IMR-90 (cell line): ENCODE results near the gene CCDC12. TPM values are rescaled to one million over a fixed set of nuclear protein-coding genes. Genes with fewer than 3 reads are reported as not detected.

ENCODE experiments used
- ATAC-seq: fragments of 200-7000 bp; cut with Tn5 transposase; 2 replicates; pipeline ENCODE4 v1.9.1; 2020; ENCODE audit warnings: low read depth, mild to moderate bottlenecking, moderate library complexity
- BruUV-seq: library from RNA; stranded (reverse); fragments of 400-500 nt; replicated peaks from 2 replicates; lab custom pipeline; 2021; lab: Mats Ljungman, UMichigan
- CTCF ChIA-PET: fragments of 300-600 bp; formaldehyde crosslinking; extraction: SDS; loops from one replicate; lab custom pipeline; 2021; ENCODE audit warnings: antibody characterized with exemption; lab: Yijun Ruan, JAX
- POLR2A ChIA-PET: fragments of 300-600 bp; sonication (Branson Sonifier 250); formaldehyde crosslinking; loops from one replicate; lab custom pipeline; 2022; ENCODE audit warnings: antibody characterized with exemption; ENCODE audit not compliant: unreplicated experiment; lab: Charles Lee
- DNase-seq: peaks from one replicate; pipeline ENCODE4 v3.0.0; 2013
- H2AFZ ChIP-seq: replicated peaks from 2 replicates; pipeline ENCODE3; 2013; ENCODE audit warnings: low read length, mild to moderate bottlenecking; ENCODE audit not compliant: poor library complexity
- H2AK5ac ChIP-seq: 2 replicates; pipeline ENCODE4 v1.6.1; 2013; ENCODE audit warnings: low read depth, low read length, inconsistent platforms
- H2AK9ac ChIP-seq: replicated peaks from 2 replicates; pipeline ENCODE3; 2013; ENCODE audit warnings: mild to moderate bottlenecking, low read depth, low read length, moderate library complexity; ENCODE audit not compliant: poor library complexity
- H2BK120ac ChIP-seq: 2 replicates; pipeline ENCODE4 v1.6.1; 2013; ENCODE audit warnings: low read depth, low read length, inconsistent platforms
- H2BK15ac ChIP-seq: 3 replicates; pipeline ENCODE4 v1.6.1; 2013; ENCODE audit warnings: low read depth, low read length, inconsistent platforms
- H2BK20ac ChIP-seq: 2 replicates; pipeline ENCODE4 v1.6.1; 2013; ENCODE audit warnings: low read depth, mild to moderate bottlenecking, inconsistent platforms, low read length, moderate library complexity
- H2BK5ac ChIP-seq: 2 replicates; pipeline ENCODE4 v1.6.1; 2013; ENCODE audit warnings: mild to moderate bottlenecking, low read depth, low read length, inconsistent platforms; ENCODE audit not compliant: poor library complexity, severe bottlenecking
- H3K14ac ChIP-seq: replicated peaks from 2 replicates; pipeline ENCODE4 v1.6.1; 2013; ENCODE audit warnings: low read depth, low read length, inconsistent platforms
- H3K18ac ChIP-seq: 2 replicates; pipeline ENCODE4 v1.6.1; 2013; ENCODE audit warnings: low read depth, low read length, control low read depth
- H3K23ac ChIP-seq: 2 replicates; pipeline ENCODE4 v1.6.1; 2013; ENCODE audit warnings: low read depth, low read length, inconsistent platforms
- H3K27ac ChIP-seq: 2 replicates; pipeline ENCODE4 v1.5.1; 2013; ENCODE audit warnings: mild to moderate bottlenecking, control low read depth, low read length; ENCODE audit not compliant: insufficient read depth
- H3K27me3 ChIP-seq: 2 replicates; pipeline ENCODE4 v1.6.1; 2013; ENCODE audit warnings: low read length; ENCODE audit not compliant: control insufficient read depth, insufficient read depth
- H3K36me3 ChIP-seq: 2 replicates; pipeline ENCODE4 v1.6.1; 2013; ENCODE audit warnings: low read length, mixed read lengths; ENCODE audit not compliant: control insufficient read depth, insufficient read depth
- H3K4ac ChIP-seq: 2 replicates; pipeline ENCODE4 v1.6.1; 2013; ENCODE audit warnings: low read depth, low read length, inconsistent platforms
- H3K4me1 ChIP-seq: 2 replicates; pipeline ENCODE4 v1.6.1; 2013; ENCODE audit warnings: low read length, mixed read lengths; ENCODE audit not compliant: control insufficient read depth, insufficient read depth
- H3K4me2 ChIP-seq: 2 replicates; pipeline ENCODE4 v1.6.1; 2013; ENCODE audit warnings: low read depth, mild to moderate bottlenecking, control low read depth, low read length, moderate library complexity
- H3K4me3 ChIP-seq: 2 replicates; pipeline ENCODE4 v1.5.1; 2013; ENCODE audit warnings: low read depth, mild to moderate bottlenecking, control low read depth, low read length, moderate library complexity; ENCODE audit not compliant: insufficient read depth
- H3K56ac ChIP-seq: 2 replicates; pipeline ENCODE4 v1.6.1; 2013; ENCODE audit warnings: low read length, inconsistent platforms; ENCODE audit not compliant: insufficient read depth; ENCODE audit errors: extremely low read depth
- H3K79me1 ChIP-seq, 2 experiments: 2 replicates each; pipeline ENCODE4 v1.6.1; 2013; ENCODE audit warnings: low read length in 2 of 2, inconsistent platforms in 1 of 2, low read depth in 1 of 2
- H3K9ac ChIP-seq: 2 replicates; pipeline ENCODE4 v1.6.1; 2013; ENCODE audit warnings: low read depth, low read length, control low read depth
- H3K9me1 ChIP-seq: 2 replicates; pipeline ENCODE4 v1.6.1; 2013; ENCODE audit warnings: low read length, inconsistent platforms; ENCODE audit not compliant: insufficient read depth
- H3K9me3 ChIP-seq: 2 replicates; pipeline ENCODE4 v1.6.1; 2013; ENCODE audit warnings: low read length; ENCODE audit not compliant: control insufficient read depth, insufficient read depth
- H4K20me1 ChIP-seq: 2 replicates; pipeline ENCODE4 v1.6.1; 2013; ENCODE audit warnings: low read length, inconsistent platforms; ENCODE audit not compliant: insufficient read depth
- H4K5ac ChIP-seq: 2 replicates; pipeline ENCODE4 v1.6.1; 2013; ENCODE audit warnings: mild to moderate bottlenecking, low read depth, low read length, control low read depth
- H4K8ac ChIP-seq, 2 experiments: 2 replicates each; pipeline ENCODE4 v1.6.1; 2013; ENCODE audit warnings: low read depth in 2 of 2, low read length in 2 of 2, control low read depth in 1 of 2, inconsistent platforms in 1 of 2
- H4K91ac ChIP-seq: 2 replicates; pipeline ENCODE4 v1.6.1; 2013; ENCODE audit warnings: low read depth, low read length, inconsistent platforms; ENCODE audit not compliant: insufficient read depth
- BHLHE40 ChIP-seq: fragments of 150-350 bp; IDR thresholded peaks from 2 replicates; pipeline ENCODE4 v1.6.1; 2016; ENCODE audit warnings: mild to moderate bottlenecking, low read depth, low read length
- CEBPB ChIP-seq: IDR thresholded peaks from 2 replicates; pipeline ENCODE4 v1.6.1; 2012; ENCODE audit warnings: low read depth, low read length, improper control_type of control experiment
- CHD1 ChIP-seq: IDR thresholded peaks from 2 replicates; pipeline ENCODE4 v1.6.1; 2012; ENCODE audit warnings: low read depth, low read length, improper control_type of control experiment
- FOS ChIP-seq: fragments of 150-350 bp; IDR thresholded peaks from 2 replicates; pipeline ENCODE4 v1.6.1; 2016; ENCODE audit warnings: low read depth, low read length
- MAFK ChIP-seq: IDR thresholded peaks from 2 replicates; pipeline ENCODE4 v1.6.1; 2012; ENCODE audit warnings: low read depth, low read length, improper control_type of control experiment
- MAZ ChIP-seq: IDR thresholded peaks from 2 replicates; pipeline ENCODE4 v1.6.1; 2012; ENCODE audit warnings: low read depth, mild to moderate bottlenecking, low read length, improper control_type of control experiment, moderate library complexity, borderline replicate concordance
- MXI1 ChIP-seq: IDR thresholded peaks from 2 replicates; pipeline ENCODE4 v1.6.1; 2012; ENCODE audit warnings: low read depth, mild to moderate bottlenecking, low read length, moderate library complexity, borderline replicate concordance
- NFE2L2 ChIP-seq: fragments of 150-350 bp; IDR thresholded peaks from 2 replicates; pipeline ENCODE4 v1.6.1; 2016; ENCODE audit warnings: low read depth, mild to moderate bottlenecking, low read length
- POLR2A ChIP-seq: IDR thresholded peaks from 2 replicates; pipeline ENCODE4 v1.6.1; 2012; ENCODE audit warnings: mild to moderate bottlenecking, low read depth, low read length
- RCOR1 ChIP-seq: IDR thresholded peaks from 2 replicates; pipeline ENCODE4 v1.6.1; 2012; ENCODE audit warnings: mild to moderate bottlenecking, low read length, improper control_type of control experiment; ENCODE audit not compliant: insufficient replicate concordance
- RFX5 ChIP-seq: IDR thresholded peaks from 2 replicates; pipeline ENCODE4 v1.8.0; 2012; ENCODE audit warnings: low read depth, mild to moderate bottlenecking, low read length, moderate library complexity
- SMC3 ChIP-seq: fragments of 150-350 bp; IDR thresholded peaks from 2 replicates; pipeline ENCODE4 v1.6.1; 2016; ENCODE audit warnings: low read depth, mild to moderate bottlenecking, antibody characterized with exemption, low read length, moderate library complexity
- dilution Hi-C: fragments of 300-500 bp; cut with HindIII; formaldehyde crosslinking; loops from one replicate; pipeline ENCODE4 v1.14.3; 2018; ENCODE audit warnings: low sequenced_read_pairs; ENCODE audit not compliant: unreplicated experiment
- in situ Hi-C: fragments of 300-500 bp; cut with MboI; formaldehyde crosslinking; loops from 3 replicates; pipeline ENCODE4 v1.14.3; 2019; ENCODE audit warnings: low sequenced_read_pairs, inconsistent platforms, mixed read lengths
- intact Hi-C: fragments of 100-400 bp; cut with micrococcal nuclease; formaldehyde crosslinking; loops from 2 replicates; pipeline ENCODE4 v1.10.0; 2022
- polyA plus RNA-seq, 3 experiments: library from polyadenylated mRNA; depleted of rRNA; stranded (reverse); fragments of >200 nt; gene quantifications; 2 replicates each; pipeline ENCODE4 v1.2.3, GENCODE V29; 2012; ENCODE audit warnings: low replicate concordance in 1 of 3
- total RNA-seq: library from RNA; depleted of rRNA; stranded (reverse); fragments of >200 nt; gene quantifications from 2 replicates; pipeline ENCODE4 v1.2.3, GENCODE V29; 2012
- TF ChIP-seq, protein P1 (sequence below): conservative IDR thresholded peaks from 2 replicates; pipeline ENCODE4 v1.5.1; 2012; ENCODE audit warnings: mild to moderate bottlenecking, low read depth, low read length, improper control_type of control experiment

Gene CCDC12
- total and polyA plus RNA-seq, 2 of the 4 experiments (the other 2 are of a cell fraction), result 15.2 to 35.1 TPM

DNA sequence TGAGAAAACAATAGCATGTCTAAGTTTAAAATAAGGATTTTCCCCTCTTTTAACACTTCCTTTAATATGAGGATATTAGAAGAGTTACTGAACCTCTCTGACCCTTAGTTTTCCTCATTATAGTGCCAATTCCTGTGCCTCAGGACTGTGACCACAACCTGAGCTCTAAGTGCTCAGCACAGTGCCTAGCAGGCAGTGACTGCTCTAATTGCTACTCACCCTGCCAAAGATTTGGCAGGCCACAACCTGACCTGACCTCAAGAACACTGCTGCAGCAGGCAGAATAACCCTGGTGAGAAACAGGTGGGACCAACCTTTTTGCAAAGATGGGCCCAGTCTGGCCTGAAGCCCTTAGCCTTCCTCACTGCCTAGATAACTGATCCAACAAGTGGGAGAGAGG, 38.6 kb upstream of the CCDC12 start:
- Histone ChIP-seq H2BK120ac (no peak overlapping the region), H4K5ac (no peak overlapping the region), H3K4me2 (no peak overlapping the region), H2BK20ac (no peak overlapping the region), H4K91ac (no peak overlapping the region), H2BK15ac (no peak overlapping the region), H3K4me3 (no peak overlapping the region), H3K4ac (no peak overlapping the region), H3K9ac (no peak overlapping the region), H2AK9ac (no peak overlapping the region), H3K56ac (no peak overlapping the region), H3K36me3 (peaks cover 26% of the 10 kb centered on the region), H3K9me1 (peaks cover 34% of the 10 kb centered on the region), H2AK5ac (no peak overlapping the region), H4K20me1 (peaks cover 16% of the 10 kb centered on the region), H2BK5ac (no peak overlapping the region), H3K27ac (no peak overlapping the region), H2AFZ (no peak overlapping the region), H3K9me3 (no peaks in the 10 kb centered on the region), H3K18ac (no peak overlapping the region), H3K79me1 (peaks cover 27 to 57% of the 10 kb centered on the region in 2 experiments), H4K8ac (no peak overlapping the region), H3K4me1 (peaks cover 16% of the 10 kb centered on the region), H3K14ac (no peak overlapping the region), H3K27me3 (no peaks in the 10 kb centered on the region), H3K23ac (peak overlapping the region; percentile 29; the same call in 1 of the 2 replicates)
- dilution Hi-C loops, result no loop called here
- no peak for ATAC-seq
- intact Hi-C loops, result no loop called here
- no TSS peak for BruUV-seq
- DNase-seq, result no peak
- TF ChIP-seq MAZ (no peak), POLR2A (no peak), RCOR1 (no peak), CEBPB (no peak), MAFK (no peak), BHLHE40 (no peak), CHD1 (no peak), FOS (no peak), RFX5 (no peak), SMC3 (no peak), NFE2L2 (no peak), MXI1 (no peak)
- TF ChIP-seq, protein P1, sequence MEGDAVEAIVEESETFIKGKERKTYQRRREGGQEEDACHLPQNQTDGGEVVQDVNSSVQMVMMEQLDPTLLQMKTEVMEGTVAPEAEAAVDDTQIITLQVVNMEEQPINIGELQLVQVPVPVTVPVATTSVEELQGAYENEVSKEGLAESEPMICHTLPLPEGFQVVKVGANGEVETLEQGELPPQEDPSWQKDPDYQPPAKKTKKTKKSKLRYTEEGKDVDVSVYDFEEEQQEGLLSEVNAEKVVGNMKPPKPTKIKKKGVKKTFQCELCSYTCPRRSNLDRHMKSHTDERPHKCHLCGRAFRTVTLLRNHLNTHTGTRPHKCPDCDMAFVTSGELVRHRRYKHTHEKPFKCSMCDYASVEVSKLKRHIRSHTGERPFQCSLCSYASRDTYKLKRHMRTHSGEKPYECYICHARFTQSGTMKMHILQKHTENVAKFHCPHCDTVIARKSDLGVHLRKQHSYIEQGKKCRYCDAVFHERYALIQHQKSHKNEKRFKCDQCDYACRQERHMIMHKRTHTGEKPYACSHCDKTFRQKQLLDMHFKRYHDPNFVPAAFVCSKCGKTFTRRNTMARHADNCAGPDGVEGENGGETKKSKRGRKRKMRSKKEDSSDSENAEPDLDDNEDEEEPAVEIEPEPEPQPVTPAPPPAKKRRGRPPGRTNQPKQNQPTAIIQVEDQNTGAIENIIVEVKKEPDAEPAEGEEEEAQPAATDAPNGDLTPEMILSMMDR, result no peak
- ChIA-PET POLR2A (no interaction called here), CTCF (no interaction called here)
- in situ Hi-C loops, result no loop called here
